ENCODE measurements around the gene MTHFSD. TPM values are rescaled to one million over a fixed set of nuclear protein-coding genes. Genes with fewer than 3 reads are reported as not detected.

The MTHFSD gene
- total RNA-seq, 1 donor from 2014 or later, result 7.1 TPM

GRCh38 chr16:86575754-86576557 is 20.9 kb upstream of the MTHFSD start:
- TF ChIP-seq, protein P1, sequence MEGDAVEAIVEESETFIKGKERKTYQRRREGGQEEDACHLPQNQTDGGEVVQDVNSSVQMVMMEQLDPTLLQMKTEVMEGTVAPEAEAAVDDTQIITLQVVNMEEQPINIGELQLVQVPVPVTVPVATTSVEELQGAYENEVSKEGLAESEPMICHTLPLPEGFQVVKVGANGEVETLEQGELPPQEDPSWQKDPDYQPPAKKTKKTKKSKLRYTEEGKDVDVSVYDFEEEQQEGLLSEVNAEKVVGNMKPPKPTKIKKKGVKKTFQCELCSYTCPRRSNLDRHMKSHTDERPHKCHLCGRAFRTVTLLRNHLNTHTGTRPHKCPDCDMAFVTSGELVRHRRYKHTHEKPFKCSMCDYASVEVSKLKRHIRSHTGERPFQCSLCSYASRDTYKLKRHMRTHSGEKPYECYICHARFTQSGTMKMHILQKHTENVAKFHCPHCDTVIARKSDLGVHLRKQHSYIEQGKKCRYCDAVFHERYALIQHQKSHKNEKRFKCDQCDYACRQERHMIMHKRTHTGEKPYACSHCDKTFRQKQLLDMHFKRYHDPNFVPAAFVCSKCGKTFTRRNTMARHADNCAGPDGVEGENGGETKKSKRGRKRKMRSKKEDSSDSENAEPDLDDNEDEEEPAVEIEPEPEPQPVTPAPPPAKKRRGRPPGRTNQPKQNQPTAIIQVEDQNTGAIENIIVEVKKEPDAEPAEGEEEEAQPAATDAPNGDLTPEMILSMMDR (conservative IDR thresholded peaks at IDR 0.05; ENCODE audit: low read depth, low read length), result peak; percentile 82
- peak; percentile 72 for DNase-seq (ENCODE audit: low read depth)
- H3K4me3 ChIP-seq (ENCODE audit: low read depth, low read length), result peak overlapping the region; percentile 62

DNA sequence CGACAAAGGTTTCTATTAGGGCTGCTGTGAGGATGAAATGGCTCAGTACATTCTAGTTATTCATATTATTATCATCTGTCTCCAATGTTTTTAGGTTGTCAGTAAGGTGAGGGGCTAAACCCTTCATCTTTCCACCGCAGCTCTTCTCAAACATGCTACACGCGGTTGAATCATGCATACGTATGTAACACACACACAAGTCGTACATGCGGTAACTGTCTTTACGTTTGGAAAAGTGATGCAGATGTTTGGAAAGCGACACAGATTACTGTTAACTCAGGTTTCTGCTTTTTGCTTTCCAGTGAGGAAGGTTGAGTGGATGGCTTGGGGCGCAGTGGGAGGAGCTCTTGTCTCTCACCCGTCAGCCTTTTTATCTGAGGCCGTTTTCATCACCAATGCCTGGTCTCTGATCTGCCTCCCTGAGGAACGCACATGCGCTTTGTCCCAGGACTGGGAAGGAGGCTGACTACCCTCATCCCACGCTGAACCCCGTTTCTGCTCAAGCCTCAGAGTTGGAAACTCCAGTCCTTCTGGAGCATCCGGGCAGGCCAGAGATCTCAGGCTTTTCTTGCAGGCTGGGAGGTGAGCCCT is 20.2 kb upstream of the MTHFSD start:
- TF ChIP-seq, protein P1 (conservative IDR thresholded peaks at IDR 0.05; ENCODE audit: low read depth, low read length), result no peak
- peak overlapping the region; percentile 62 for H3K4me3 ChIP-seq (ENCODE audit: low read depth, low read length)
- no peak for DNase-seq (ENCODE audit: low read depth)

- H3K4me3 ChIP-seq (ENCODE audit: low read depth, low read length), result no peak overlapping the region
- DNase-seq (ENCODE audit: low read depth), result no peak
- TF ChIP-seq, protein P1 (conservative IDR thresholded peaks at IDR 0.05; ENCODE audit: low read depth, low read length), result no peak
Observed at GRCh38 chr16:86574646-86575045, 19.6 kb upstream of the MTHFSD start.

GRCh38 chr16:86573646-86574508 is 18.8 kb upstream of the MTHFSD start:
- TF ChIP-seq, protein P1 (conservative IDR thresholded peaks at IDR 0.05; ENCODE audit: low read depth, low read length), result no peak
- H3K4me3 ChIP-seq (ENCODE audit: low read depth, low read length), result no peak overlapping the region
- DNase-seq (ENCODE audit: low read depth), result no peak

DNA sequence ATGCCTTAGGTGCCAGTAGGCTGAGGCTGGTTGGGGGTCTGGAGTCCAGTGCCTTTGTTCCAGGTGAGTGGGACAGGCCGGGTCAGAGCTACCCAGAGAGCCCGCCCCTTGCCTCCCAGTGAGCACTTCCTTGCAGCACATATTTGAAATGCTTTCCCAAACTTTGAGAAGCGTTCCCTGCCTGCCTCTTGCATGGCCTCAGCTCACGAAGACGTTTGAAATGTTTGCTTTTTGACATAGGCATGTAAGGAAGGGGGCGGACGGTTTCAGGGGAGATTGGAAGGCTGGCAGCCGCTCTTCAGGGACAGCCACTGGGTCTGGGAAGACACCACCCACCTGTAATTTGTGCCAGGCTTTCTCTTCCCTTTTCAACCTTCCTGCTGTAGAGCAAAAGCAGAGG is 18.2 kb upstream of the MTHFSD start:
- H3K4me3 ChIP-seq (ENCODE audit: low read depth, low read length), result no peak overlapping the region
- DNase-seq (ENCODE audit: low read depth), result no peak
- TF ChIP-seq, protein P1 (conservative IDR thresholded peaks at IDR 0.05; ENCODE audit: low read depth, low read length), result no peak

GRCh38 chr16:86572606-86573005 is 17.6 kb upstream of the MTHFSD start:
- TF ChIP-seq, protein P1 (conservative IDR thresholded peaks at IDR 0.05; ENCODE audit: low read depth, low read length), result no peak
- no peak overlapping the region for H3K4me3 ChIP-seq (ENCODE audit: low read depth, low read length)
- DNase-seq (ENCODE audit: low read depth), result no peak

Measured in epithelial cell of proximal tubule (primary cell).